HG02885 (cell line): ENCODE data around the gene ZNF687.

Source experiments
- ATAC-seq: cut with Tn5 transposase; IDR thresholded peaks from one replicate; pipeline ENCODE4 v1.9.1; 2021; ENCODE audit warnings: mild to moderate bottlenecking; ENCODE audit not compliant: unreplicated experiment, poor library complexity

ZNF687 gene

GRCh38 chr1:151312411-151312810 is 30.3 kb downstream of the ZNF687 start:
- ATAC-seq = no peak

GRCh38 chr1:151312826-151313225 is 30.7 kb downstream of the ZNF687 start:
- ATAC-seq = no peak

GRCh38 chr1:151313501-151313900 is 31.4 kb downstream of the ZNF687 start:
- ATAC-seq = no peak

- no peak for ATAC-seq
Observed at GRCh38 chr1:151314137-151314875, 32.2 kb downstream of the ZNF687 start.

- ATAC-seq = no peak
Observed at GRCh38 chr1:151315565-151316235, 33.6 kb downstream of the ZNF687 start.

GRCh38 chr1:151318975-151319374 is 36.9 kb downstream of the ZNF687 start:
- no peak for ATAC-seq

- ATAC-seq = no peak
Observed at GRCh38 chr1:151324390-151324930, 42.4 kb downstream of the ZNF687 start.

GRCh38 chr1:151325231-151325630 is 43.1 kb downstream of the ZNF687 start:
- no peak for ATAC-seq

GRCh38 chr1:151325646-151326429 is 43.7 kb downstream of the ZNF687 start:
- no peak for ATAC-seq

GRCh38 chr1:151326619-151327222 is 44.6 kb downstream of the ZNF687 start:
- peak; percentile 63 for ATAC-seq

GRCh38 chr1:151327223-151327902 is 45.3 kb downstream of the ZNF687 start, which contains the start of gene PI4KB:
Gene PI4KB, minus strand, starts transcription at chr1:151327416. Its CDS starts 10,935 bp downstream, at chr1:151316481.
- peak; percentile 83 for ATAC-seq

- ATAC-seq = peak; percentile 19
Observed at GRCh38 chr1:151327903-151328674, 46.0 kb downstream of the ZNF687 start.

- ATAC-seq = no peak
Observed at GRCh38 chr1:151334822-151335221, 52.7 kb downstream of the ZNF687 start.

- ATAC-seq = no peak
Observed at GRCh38 chr1:151336556-151336955, 54.5 kb downstream of the ZNF687 start.

- no peak for ATAC-seq
Observed at GRCh38 chr1:151340870-151341754, 59.0 kb downstream of the ZNF687 start.
